HG02623 (cell line): ENCODE data around the gene SH3GL1.
"Not testable (repeated sequence)": the region's sequence is repeated elsewhere in the genome, so short reads cannot be mapped to it uniquely, and the experiment has no call there.

Source experiments
- ATAC-seq: cut with Tn5 transposase; IDR thresholded peaks from one replicate; pipeline ENCODE4 v1.9.1; 2021; ENCODE audit warnings: moderate library complexity; ENCODE audit not compliant: unreplicated experiment

Gene SH3GL1

GRCh38 chr19:4365791-4366665 is 34.3 kb downstream of the SH3GL1 start:
- ATAC-seq, result no peak

GRCh38 chr19:4365341-4365740 is 35.0 kb downstream of the SH3GL1 start:
- no peak for ATAC-seq

GRCh38 chr19:4363571-4364304 is 36.6 kb downstream of the SH3GL1 start:
- no peak for ATAC-seq

- no peak for ATAC-seq
These were observed 37.4 kb downstream of the SH3GL1 start for GRCh38 chr19:4362831-4363545.

- ATAC-seq, result no peak
These were observed 38.1 kb downstream of the SH3GL1 start for GRCh38 chr19:4362101-4362828.

- ATAC-seq, result no peak
These were observed 38.9 kb downstream of the SH3GL1 start for GRCh38 chr19:4361152-4362046.

- no peak for ATAC-seq
These were observed 39.7 kb downstream of the SH3GL1 start for GRCh38 chr19:4360641-4361151.

GRCh38 chr19:4360081-4360569 is 40.2 kb downstream of the SH3GL1 start:
- no peak for ATAC-seq

GRCh38 chr19:4359627-4360000 is 40.7 kb downstream of the SH3GL1 start:
- no peak for ATAC-seq

- no peak for ATAC-seq
These were observed 41.4 kb downstream of the SH3GL1 start for GRCh38 chr19:4358709-4359626.

GRCh38 chr19:4357921-4358326 is 42.4 kb downstream of the SH3GL1 start:
- ATAC-seq, result no peak

- no peak for ATAC-seq
These were observed 43.1 kb downstream of the SH3GL1 start for GRCh38 chr19:4357095-4357797.

GRCh38 chr19:4354897-4355296 is 45.5 kb downstream of the SH3GL1 start:
- ATAC-seq, result no peak

GRCh38 chr19:4354282-4354681 is 46.1 kb downstream of the SH3GL1 start:
- ATAC-seq, result no peak

GRCh38 chr19:4352701-4353121 is 47.6 kb downstream of the SH3GL1 start:
- no peak for ATAC-seq

GRCh38 chr19:4350726-4351125 is 49.6 kb downstream of the SH3GL1 start:
- no peak for ATAC-seq

- no peak for ATAC-seq
These were observed 50.2 kb downstream of the SH3GL1 start for GRCh38 chr19:4350111-4350510.

GRCh38 chr19:4349225-4349624 is 51.1 kb downstream of the SH3GL1 start:
- not testable (repeated sequence) for ATAC-seq
